Measurements from ENCODE around the gene HOXB7.

The HOXB7 gene

GRCh38 chr17:48567209-48567608 lies 43.6 kb downstream of the HOXB7 start:
- POLR2A ChIA-PET, result interaction anchor here (0.9 kb wide), 1 partner anchor 20 kb away, joined by 4 read pairs; no protein-coding TSS in a partner anchor
- Histone ChIP-seq H3K4me3 (ENCODE audit: control insufficient read depth in 1 of 7, extremely low read depth in 1 of 7, insufficient read depth in 4 of 7, low read depth in 2 of 7, low read length in 6 of 7) (no peak overlapping the region), H3K4me1 (ENCODE audit: control extremely low read depth in 1 of 4, control insufficient read depth in 4 of 4, insufficient read depth in 4 of 4, low read length in 3 of 4) (peaks cover 0 to 98% (median 70%) of the 10 kb centered on the region in 4 experiments)

GRCh38 chr17:48566717-48567116 lies 44.1 kb downstream of the HOXB7 start:
- POLR2A ChIA-PET, result no interaction called here
- CTCF ChIA-PET, result interaction anchor here (0.5 to 2.2 kb wide), 7 partner anchors 10 to 66 kb away, joined by 3 to 7 read pairs (median 4); partner anchors contain the start of gene HOXB5
- Histone ChIP-seq H3K9me3 (ENCODE audit: control extremely low read depth in 1 of 5, control insufficient read depth in 4 of 5, insufficient read depth in 2 of 5, low read depth in 1 of 5, low read length in 4 of 5) (no peaks in the 10 kb centered on the region), H3K4me1 (ENCODE audit: control extremely low read depth in 1 of 4, control insufficient read depth in 4 of 4, insufficient read depth in 4 of 4, low read length in 3 of 4) (peaks cover under 1 to 98% (median 74%) of the 10 kb centered on the region in 4 experiments), H3K4me3 (ENCODE audit: control insufficient read depth in 1 of 7, extremely low read depth in 1 of 7, insufficient read depth in 4 of 7, low read depth in 2 of 7, low read length in 6 of 7) (no peak overlapping the region), H3K27ac (ENCODE audit: insufficient read depth in 1 of 2, low read depth in 1 of 2, low read length in 2 of 2, poor library complexity in 1 of 2, severe bottlenecking in 2 of 2) (no peak overlapping the region), H3K36me3 (ENCODE audit: control insufficient read depth in 4 of 4, insufficient read depth in 4 of 4, low read length in 3 of 4) (peaks cover 0 to 52% (median 14%) of the 10 kb centered on the region in 4 experiments), H3K27me3 (replicated peaks in 2 of 5; ENCODE audit: control insufficient read depth in 4 of 5, insufficient read depth in 5 of 5, low read length in 4 of 5) (no peaks in the 10 kb centered on the region)
- no peak for DNase-seq
- no CpG with 5 or more reads among the region's 2 CpGs for WGBS (ENCODE audit: insufficient coverage)

More at GRCh38 chr17:48567209-48567608, 43.6 kb downstream of the HOXB7 start:
- H3K36me3 ChIP-seq (ENCODE audit: control insufficient read depth in 4 of 4, insufficient read depth in 4 of 4, low read length in 3 of 4), result peaks cover 0 to 57% (median 16%) of the 10 kb centered on the region in 4 experiments
- CTCF ChIA-PET, result interaction anchor here (0.8 to 2.2 kb wide), 5 partner anchors 11 to 66 kb away, joined by 3 to 7 read pairs (median 4); partner anchors contain the start of genes HOXB4 and HOXB5
- DNase-seq, result no peak
- 76% methylated on average over 6 of the region's 6 CpGs for WGBS (ENCODE audit: insufficient coverage)
- no peaks in the 10 kb centered on the region for H3K27me3 ChIP-seq (replicated peaks in 2 of 5; ENCODE audit: control insufficient read depth in 4 of 5, insufficient read depth in 5 of 5, low read length in 4 of 5)
- no peaks in the 10 kb centered on the region for H3K9me3 ChIP-seq (ENCODE audit: control extremely low read depth in 1 of 5, control insufficient read depth in 4 of 5, insufficient read depth in 2 of 5, low read depth in 1 of 5, low read length in 4 of 5)
- H3K27ac ChIP-seq (ENCODE audit: insufficient read depth in 1 of 2, low read depth in 1 of 2, low read length in 2 of 2, poor library complexity in 1 of 2, severe bottlenecking in 2 of 2), result no peak overlapping the region

GRCh38 chr17:48565925-48566710 lies 44.7 kb downstream of the HOXB7 start:
- ChIA-PET POLR2A (no interaction called here), CTCF (interaction anchor here (0.5 to 2.2 kb wide), 6 partner anchors 10 to 27 kb away, joined by 3 to 7 read pairs (median 4); partner anchors contain the start of gene HOXB5)
- Histone ChIP-seq H3K4me1 (ENCODE audit: control extremely low read depth in 1 of 4, control insufficient read depth in 4 of 4, insufficient read depth in 4 of 4, low read length in 3 of 4) (peaks cover 5 to 98% (median 76%) of the 10 kb centered on the region in 4 experiments), H3K9me3 (ENCODE audit: control extremely low read depth in 1 of 5, control insufficient read depth in 4 of 5, insufficient read depth in 2 of 5, low read depth in 1 of 5, low read length in 4 of 5) (no peaks in the 10 kb centered on the region), H3K27me3 (replicated peaks in 2 of 5; ENCODE audit: control insufficient read depth in 4 of 5, insufficient read depth in 5 of 5, low read length in 4 of 5) (no peaks in the 10 kb centered on the region), H3K36me3 (ENCODE audit: control insufficient read depth in 4 of 4, insufficient read depth in 4 of 4, low read length in 3 of 4) (peaks cover 0 to 46% (median 13%) of the 10 kb centered on the region in 4 experiments), H3K4me3 (ENCODE audit: control insufficient read depth in 1 of 7, extremely low read depth in 1 of 7, insufficient read depth in 4 of 7, low read depth in 2 of 7, low read length in 6 of 7) (no peak overlapping the region), H3K27ac (ENCODE audit: insufficient read depth in 1 of 2, low read depth in 1 of 2, low read length in 2 of 2, poor library complexity in 1 of 2, severe bottlenecking in 2 of 2) (no peak overlapping the region)
- DNase-seq, result no peak
- WGBS (ENCODE audit: insufficient coverage), result 90% methylated on average over 2 of the region's 4 CpGs

- DNase-seq, result no peak
- Histone ChIP-seq H3K36me3 (ENCODE audit: control insufficient read depth in 4 of 4, insufficient read depth in 4 of 4, low read length in 3 of 4) (peaks cover 0 to 39% (median 9%) of the 10 kb centered on the region in 4 experiments), H3K27ac (ENCODE audit: insufficient read depth in 1 of 2, low read depth in 1 of 2, low read length in 2 of 2, poor library complexity in 1 of 2, severe bottlenecking in 2 of 2) (peak overlapping the region in 1 of 2 experiments; percentile 14), H3K4me3 (ENCODE audit: control insufficient read depth in 1 of 7, extremely low read depth in 1 of 7, insufficient read depth in 4 of 7, low read depth in 2 of 7, low read length in 6 of 7) (peak overlapping the region in 1 of 7 experiments; percentile 28), H3K9me3 (ENCODE audit: control extremely low read depth in 1 of 5, control insufficient read depth in 4 of 5, insufficient read depth in 2 of 5, low read depth in 1 of 5, low read length in 4 of 5) (no peaks in the 10 kb centered on the region), H3K4me1 (ENCODE audit: control extremely low read depth in 1 of 4, control insufficient read depth in 4 of 4, insufficient read depth in 4 of 4, low read length in 3 of 4) (peaks cover 5 to 97% (median 75%) of the 10 kb centered on the region in 4 experiments), H3K27me3 (replicated peaks in 2 of 5; ENCODE audit: control insufficient read depth in 4 of 5, insufficient read depth in 5 of 5, low read length in 4 of 5) (no peaks in the 10 kb centered on the region)
- POLR2A ChIA-PET, result interaction anchor here (0.7 to 1.2 kb wide), 3 partner anchors 12 to 19 kb away, joined by 3 read pairs; no protein-coding TSS in a partner anchor
- CTCF ChIA-PET, result interaction anchor here (0.9 to 2.2 kb wide), 2 partner anchors 23 to 28 kb away, joined by 3 to 8 read pairs; no protein-coding TSS in a partner anchor
- 100% methylated on average over 1 of the region's 2 CpGs for WGBS (ENCODE audit: insufficient coverage)
These were observed 45.7 kb downstream of the HOXB7 start for GRCh38 chr17:48565022-48565554.

- 27% methylated on average over 48 of the region's 73 CpGs for WGBS (ENCODE audit: insufficient coverage)
- DNase-seq, result no peak
- Histone ChIP-seq H3K9me3 (ENCODE audit: control extremely low read depth in 1 of 5, control insufficient read depth in 4 of 5, insufficient read depth in 2 of 5, low read depth in 1 of 5, low read length in 4 of 5) (no peaks in the 10 kb centered on the region), H3K27me3 (replicated peaks in 2 of 5; ENCODE audit: control insufficient read depth in 4 of 5, insufficient read depth in 5 of 5, low read length in 4 of 5) (no peaks in the 10 kb centered on the region), H3K27ac (ENCODE audit: insufficient read depth in 1 of 2, low read depth in 1 of 2, low read length in 2 of 2, poor library complexity in 1 of 2, severe bottlenecking in 2 of 2) (peak overlapping the region in 1 of 2 experiments; percentile 14), H3K36me3 (ENCODE audit: control insufficient read depth in 4 of 4, insufficient read depth in 4 of 4, low read length in 3 of 4) (peaks cover 0 to 39% (median 11%) of the 10 kb centered on the region in 4 experiments), H3K4me1 (ENCODE audit: control extremely low read depth in 1 of 4, control insufficient read depth in 4 of 4, insufficient read depth in 4 of 4, low read length in 3 of 4) (peaks cover 5 to 90% (median 72%) of the 10 kb centered on the region in 4 experiments), H3K4me3 (ENCODE audit: control insufficient read depth in 1 of 7, extremely low read depth in 1 of 7, insufficient read depth in 4 of 7, low read depth in 2 of 7, low read length in 6 of 7) (peak overlapping the region in 3 of 7 experiments; percentile 28 to 43 (median 29))
- POLR2A ChIA-PET, result interaction anchor here (0.7 to 1.2 kb wide), 3 partner anchors 13 to 18 kb away, joined by 3 read pairs; no protein-coding TSS in a partner anchor
- CTCF ChIA-PET, result interaction anchor here (0.9 to 2.2 kb wide), 4 partner anchors 15 to 29 kb away, joined by 3 to 8 read pairs (median 5); no protein-coding TSS in a partner anchor
These were observed 46.4 kb downstream of the HOXB7 start for GRCh38 chr17:48564188-48565021.

GRCh38 chr17:48563867-48564187 lies 47.0 kb downstream of the HOXB7 start:
- Histone ChIP-seq H3K4me1 (ENCODE audit: control extremely low read depth in 1 of 4, control insufficient read depth in 4 of 4, insufficient read depth in 4 of 4, low read length in 3 of 4) (peaks cover 5 to 85% (median 68%) of the 10 kb centered on the region in 4 experiments), H3K4me3 (ENCODE audit: control insufficient read depth in 1 of 7, extremely low read depth in 1 of 7, insufficient read depth in 4 of 7, low read depth in 2 of 7, low read length in 6 of 7) (no peak overlapping the region), H3K27ac (ENCODE audit: insufficient read depth in 1 of 2, low read depth in 1 of 2, low read length in 2 of 2, poor library complexity in 1 of 2, severe bottlenecking in 2 of 2) (no peak overlapping the region), H3K27me3 (replicated peaks in 2 of 5; ENCODE audit: control insufficient read depth in 4 of 5, insufficient read depth in 5 of 5, low read length in 4 of 5) (no peaks in the 10 kb centered on the region), H3K9me3 (ENCODE audit: control extremely low read depth in 1 of 5, control insufficient read depth in 4 of 5, insufficient read depth in 2 of 5, low read depth in 1 of 5, low read length in 4 of 5) (no peaks in the 10 kb centered on the region), H3K36me3 (ENCODE audit: control insufficient read depth in 4 of 4, insufficient read depth in 4 of 4, low read length in 3 of 4) (peaks cover 0 to 39% (median 14%) of the 10 kb centered on the region in 4 experiments)
- CTCF ChIA-PET, result interaction anchor here (1.2 to 2.2 kb wide), 3 partner anchors 15 to 24 kb away, joined by 3 to 8 read pairs (median 7); no protein-coding TSS in a partner anchor
- POLR2A ChIA-PET, result interaction anchor here (1.2 kb wide), 1 partner anchor 17 kb away, joined by 3 read pairs; no protein-coding TSS in a partner anchor
- no peak for DNase-seq
- 83% methylated on average over 6 of the region's 10 CpGs for WGBS (ENCODE audit: insufficient coverage)
